ENCODE data around the gene OR4Q2. TPM values are rescaled to one million over a fixed set of nuclear protein-coding genes. Genes with fewer than 3 reads are reported as not detected.

Gene OR4Q2
- total and polyA plus RNA-seq, 4 donors: not detected

DNA sequence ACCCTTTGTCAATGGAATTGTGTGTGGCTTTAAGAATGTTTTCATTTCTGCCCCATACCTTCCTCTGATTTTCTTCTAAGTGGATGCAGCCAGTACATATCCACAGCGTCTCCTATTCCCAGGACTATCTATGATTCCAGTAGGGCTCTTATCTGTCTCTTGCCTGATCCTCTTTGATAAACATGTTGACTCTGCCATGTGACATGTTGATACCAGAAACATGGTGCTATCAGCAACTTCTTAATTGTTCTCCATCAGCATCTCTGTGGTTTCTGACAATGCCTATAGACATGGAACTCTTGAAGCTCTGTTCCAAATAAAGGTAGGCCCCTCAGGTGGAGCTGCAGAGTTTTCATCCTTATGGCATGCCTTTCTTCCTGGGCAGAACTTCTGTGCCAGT, 46.2 kb downstream of the OR4Q2 start:
- peaks cover 0 to 16% (median under 1%) of the 10 kb centered on the region in 4 donors for H3K9me3 ChIP-seq (ENCODE audit: control insufficient read depth in 4 of 4, insufficient read depth in 3 of 4, low read length in 3 of 4)
- no peaks in the 10 kb centered on the region for H3K36me3 ChIP-seq (ENCODE audit: control insufficient read depth in 4 of 4, insufficient read depth in 4 of 4, low read length in 4 of 4)
- H3K4me1 ChIP-seq (ENCODE audit: control insufficient read depth in 5 of 5, insufficient read depth in 5 of 5, low read length in 5 of 5): no peaks in the 10 kb centered on the region
- H3K27me3 ChIP-seq (ENCODE audit: control insufficient read depth in 3 of 3, insufficient read depth in 3 of 3, low read length in 2 of 3): no peaks in the 10 kb centered on the region
- DNase-seq: no peak
- WGBS, 2 donors: 73 to 80% methylated on average over 1 of the region's 1 CpG
- H3K4me3 ChIP-seq: no peak overlapping the region
- no peak for TF ChIP-seq CTCF (IDR thresholded peaks at IDR 0.05; ENCODE audit: control extremely low read depth, extremely low read depth)
- H3K9ac ChIP-seq (ENCODE audit: insufficient read depth in 1 of 2, low read length in 2 of 2): no peak overlapping the region
- no peak for ATAC-seq (ENCODE audit: insufficient read depth, low FRiP score)
- no peak overlapping the region for H3K27ac ChIP-seq (ENCODE audit: low read depth in 1 of 2, low read length in 1 of 2)

Other genes with a start within 250 kb of the OR4Q2 start
- not detected for gene OR4M1, start 228.7 kb upstream of the OR4Q2 start, total RNA-seq
- gene OR4M1, start 228.7 kb upstream of the OR4Q2 start, polyA plus RNA-seq: not detected
- not detected for gene OR4N2, start 198.4 kb upstream of the OR4Q2 start, total RNA-seq
- under 1 TPM in 1 of 2 donors, not detected in 1; 0.02 TPM for gene OR4N2, start 198.4 kb upstream of the OR4Q2 start, polyA plus RNA-seq
- not detected for gene OR4K2, start 127.0 kb upstream of the OR4Q2 start, total RNA-seq
- gene OR4K2, start 127.0 kb upstream of the OR4Q2 start, polyA plus RNA-seq: not detected
- not detected for gene OR4K5, start 81.6 kb upstream of the OR4Q2 start, total RNA-seq
- gene OR4K5, start 81.6 kb upstream of the OR4Q2 start, polyA plus RNA-seq: not detected
- not detected for gene OR4K1, start 71.2 kb upstream of the OR4Q2 start, total RNA-seq
- not detected for gene OR4K1, start 71.2 kb upstream of the OR4Q2 start, polyA plus RNA-seq
- not detected for gene OR4K15, start 26.6 kb upstream of the OR4Q2 start, total RNA-seq
- gene OR4K15, start 26.6 kb upstream of the OR4Q2 start, polyA plus RNA-seq: not detected
- not detected for gene OR4K14, start 17.1 kb downstream of the OR4Q2 start, total RNA-seq
- gene OR4K14, start 17.1 kb downstream of the OR4Q2 start, polyA plus RNA-seq: not detected
- under 1 TPM in 1 of 2 donors, not detected in 1; 0.06 TPM for gene OR4K13, start 33.9 kb downstream of the OR4Q2 start, total RNA-seq
- not detected for gene OR4K13, start 33.9 kb downstream of the OR4Q2 start, polyA plus RNA-seq
- not detected for gene OR4L1, start 57.9 kb downstream of the OR4Q2 start, total RNA-seq
- gene OR4L1, start 57.9 kb downstream of the OR4Q2 start, polyA plus RNA-seq: not detected
- gene OR4K17, start 108.6 kb downstream of the OR4Q2 start, total RNA-seq: not detected
- not detected for gene OR4K17, start 108.6 kb downstream of the OR4Q2 start, polyA plus RNA-seq
- not detected for gene OR4N5, start 136.7 kb downstream of the OR4Q2 start, total RNA-seq
- not detected for gene OR4N5, start 136.7 kb downstream of the OR4Q2 start, polyA plus RNA-seq
- not detected for gene OR11G2, start 188.7 kb downstream of the OR4Q2 start, total RNA-seq
- gene OR11G2, start 188.7 kb downstream of the OR4Q2 start, polyA plus RNA-seq: not detected
- gene OR11H6, start 221.5 kb downstream of the OR4Q2 start, total RNA-seq: not detected
- gene OR11H6, start 221.5 kb downstream of the OR4Q2 start, polyA plus RNA-seq: not detected
- not detected for gene OR11H7, start 226.8 kb downstream of the OR4Q2 start, total RNA-seq
- gene OR11H7, start 226.8 kb downstream of the OR4Q2 start, polyA plus RNA-seq: not detected
- not detected for gene OR11H4, start 237.1 kb downstream of the OR4Q2 start, total RNA-seq
- gene OR11H4, start 237.1 kb downstream of the OR4Q2 start, polyA plus RNA-seq: not detected

Data from lung (tissue), 12 donors.